Osteocyte (in vitro differentiated cells): Measurements from ENCODE around the gene ENTPD6. TPM values are rescaled to one million over a fixed set of nuclear protein-coding genes. Genes with fewer than 3 reads are reported as not detected.
"Not testable (repeated sequence)": the region's sequence is repeated elsewhere in the genome, so short reads cannot be mapped to it uniquely, and the experiment has no call there.

ENCODE experiments used
- DNase-seq: peaks from one replicate; pipeline ENCODE4 v3.0.0; 2021; ENCODE audit warnings: mixed read lengths; ENCODE audit not compliant: unreplicated experiment; ENCODE audit errors: extremely low spot score
- H3K27ac Mint-ChIP-seq: one replicate; pipeline ENCODE4 v1.8.0; 2021; ENCODE audit warnings: mild to moderate bottlenecking, mixed read lengths; ENCODE audit not compliant: unreplicated experiment
- H3K27me3 Mint-ChIP-seq: one replicate; pipeline ENCODE4 v1.8.0; 2021; ENCODE audit warnings: mixed read lengths; ENCODE audit not compliant: unreplicated experiment
- H3K36me3 Mint-ChIP-seq: one replicate; pipeline ENCODE4 v1.8.0; 2021; ENCODE audit warnings: mixed read lengths; ENCODE audit not compliant: unreplicated experiment
- H3K4me1 Mint-ChIP-seq: one replicate; pipeline ENCODE4 v1.8.0; 2021; ENCODE audit warnings: mixed read lengths; ENCODE audit not compliant: unreplicated experiment
- H3K4me3 Mint-ChIP-seq: one replicate; pipeline ENCODE4 v1.8.0; 2021; ENCODE audit warnings: mild to moderate bottlenecking, moderate library complexity, mixed read lengths; ENCODE audit not compliant: unreplicated experiment
- H3K9me3 Mint-ChIP-seq: one replicate; pipeline ENCODE4 v1.8.0; 2021; ENCODE audit warnings: mixed read lengths; ENCODE audit not compliant: unreplicated experiment
- total RNA-seq: library from RNA; stranded (reverse); gene quantifications from 2 replicates; pipeline ENCODE4 v1.2.1, GENCODE V29; 2021
- TF ChIP-seq, protein P1 (sequence below): fragments of 200-600 bp; sonication (generic); IDR thresholded peaks from 2 replicates; pipeline ENCODE4 v1.5.0; 2021; ENCODE audit warnings: antibody characterized with exemption, mild to moderate bottlenecking, moderate library complexity

ENTPD6 gene
- total RNA-seq, 1 donor from 2014 or later, result 62.0 TPM

DNA sequence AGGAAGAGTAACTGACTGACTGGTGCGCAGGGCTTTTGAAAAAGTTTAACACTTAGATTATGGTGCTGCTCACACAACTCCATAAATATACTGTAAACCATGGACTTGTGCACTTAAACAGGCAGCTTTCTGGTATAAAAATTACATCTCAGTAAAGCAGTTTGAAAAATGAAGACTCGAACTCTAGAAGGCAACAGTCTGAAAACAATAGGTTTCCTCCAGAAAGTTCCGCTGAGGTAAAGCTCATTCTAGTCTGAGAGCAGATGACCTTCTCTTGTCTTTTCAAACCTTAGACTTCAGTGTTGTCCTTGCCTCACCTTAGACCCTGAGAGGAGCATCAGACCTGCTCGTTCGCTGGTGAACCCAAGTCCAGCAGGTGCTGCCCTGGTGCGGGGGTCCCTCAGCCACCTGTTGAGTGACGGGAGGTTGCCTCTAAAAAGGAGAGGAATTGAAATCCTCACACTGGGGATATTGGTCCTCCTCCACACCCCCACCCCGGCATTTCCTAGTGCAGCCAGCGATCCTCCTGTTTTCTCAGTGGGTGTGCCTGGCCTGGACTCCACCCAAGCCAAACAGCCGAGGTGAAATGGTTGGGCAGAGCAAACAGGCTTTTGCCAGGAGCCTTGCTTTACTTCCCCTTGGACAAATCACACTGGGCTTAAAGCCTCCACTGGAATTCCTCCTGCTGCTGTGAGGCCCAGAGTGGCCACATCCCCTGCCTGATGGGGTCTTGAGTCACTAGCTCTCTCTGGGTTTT lies 37.7 kb downstream of the ENTPD6 start:
- TF ChIP-seq, protein P1, sequence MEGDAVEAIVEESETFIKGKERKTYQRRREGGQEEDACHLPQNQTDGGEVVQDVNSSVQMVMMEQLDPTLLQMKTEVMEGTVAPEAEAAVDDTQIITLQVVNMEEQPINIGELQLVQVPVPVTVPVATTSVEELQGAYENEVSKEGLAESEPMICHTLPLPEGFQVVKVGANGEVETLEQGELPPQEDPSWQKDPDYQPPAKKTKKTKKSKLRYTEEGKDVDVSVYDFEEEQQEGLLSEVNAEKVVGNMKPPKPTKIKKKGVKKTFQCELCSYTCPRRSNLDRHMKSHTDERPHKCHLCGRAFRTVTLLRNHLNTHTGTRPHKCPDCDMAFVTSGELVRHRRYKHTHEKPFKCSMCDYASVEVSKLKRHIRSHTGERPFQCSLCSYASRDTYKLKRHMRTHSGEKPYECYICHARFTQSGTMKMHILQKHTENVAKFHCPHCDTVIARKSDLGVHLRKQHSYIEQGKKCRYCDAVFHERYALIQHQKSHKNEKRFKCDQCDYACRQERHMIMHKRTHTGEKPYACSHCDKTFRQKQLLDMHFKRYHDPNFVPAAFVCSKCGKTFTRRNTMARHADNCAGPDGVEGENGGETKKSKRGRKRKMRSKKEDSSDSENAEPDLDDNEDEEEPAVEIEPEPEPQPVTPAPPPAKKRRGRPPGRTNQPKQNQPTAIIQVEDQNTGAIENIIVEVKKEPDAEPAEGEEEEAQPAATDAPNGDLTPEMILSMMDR, result no peak
- peak; percentile 90 for DNase-seq
- H3K27me3 Mint-ChIP-seq, result no peaks in the 10 kb centered on the region
- H3K36me3 Mint-ChIP-seq, result no peaks in the 10 kb centered on the region
- H3K27ac Mint-ChIP-seq, result peak overlapping the region; percentile 94
- peaks cover 65% of the 10 kb centered on the region for H3K4me1 Mint-ChIP-seq
- peak overlapping the region; percentile 26 for H3K4me3 Mint-ChIP-seq
- no peaks in the 10 kb centered on the region for H3K9me3 Mint-ChIP-seq

- DNase-seq, H3K27me3 Mint-ChIP-seq, H3K9me3 Mint-ChIP-seq, H3K36me3 Mint-ChIP-seq, H3K4me3 Mint-ChIP-seq: not testable (repeated sequence)
- Mint-ChIP-seq H3K4me1 (peaks cover 76% of the 10 kb centered on the region), H3K27ac (peak overlapping the region; percentile 94)
Observed at GRCh38 chr20:25234009-25234849, 38.7 kb downstream of the ENTPD6 start.

DNA sequence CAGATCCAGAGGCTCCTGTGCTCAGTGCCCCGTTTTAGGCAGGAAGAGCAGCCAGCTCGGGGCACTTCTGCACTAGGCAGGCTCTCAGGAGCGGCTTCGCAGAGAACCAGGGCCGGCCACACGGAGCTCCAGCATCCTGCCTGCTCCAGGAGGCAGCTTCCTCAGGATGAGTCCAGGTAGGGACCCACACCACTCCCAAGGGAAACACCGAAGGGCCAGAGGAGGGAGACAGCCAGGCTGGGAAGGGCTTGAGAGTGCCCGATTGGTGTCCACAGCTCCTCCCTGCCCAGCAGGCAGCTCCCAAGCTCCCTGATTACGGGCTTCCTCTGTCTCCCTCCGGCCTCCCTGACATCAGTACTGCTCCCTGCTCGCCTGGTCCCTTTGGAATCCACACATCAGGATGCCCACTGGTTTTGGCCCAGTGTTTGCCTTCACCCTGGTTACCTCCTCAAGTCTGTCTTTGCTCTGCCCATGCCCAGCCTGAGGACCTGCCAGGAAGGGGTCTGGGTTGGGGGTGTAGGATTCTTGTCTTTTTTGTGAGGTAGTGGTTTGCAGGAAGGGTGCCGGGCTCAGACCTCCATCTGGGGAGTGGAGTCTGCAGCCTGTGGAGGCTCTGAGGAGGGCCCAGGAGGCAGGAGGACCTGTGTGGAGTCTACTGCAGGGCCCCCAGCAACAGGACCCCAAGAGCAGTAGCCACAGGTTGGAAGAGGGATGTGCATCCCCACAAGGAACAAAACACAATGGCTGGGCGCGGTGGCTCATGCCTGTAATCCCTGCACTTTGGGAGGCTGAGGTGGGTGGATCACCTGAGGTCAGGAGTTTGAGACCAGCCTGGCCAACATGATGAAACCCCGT lies 41.2 kb downstream of the ENTPD6 start:
- H3K27ac Mint-ChIP-seq, result peak overlapping the region; percentile 98
- peaks cover 85% of the 10 kb centered on the region for H3K4me1 Mint-ChIP-seq
- DNase-seq, result no peak
- no peaks in the 10 kb centered on the region for H3K36me3 Mint-ChIP-seq
- no peak overlapping the region for H3K4me3 Mint-ChIP-seq
- H3K9me3 Mint-ChIP-seq, result no peaks in the 10 kb centered on the region
- TF ChIP-seq, protein P1, result no peak
- no peaks in the 10 kb centered on the region for H3K27me3 Mint-ChIP-seq

- Mint-ChIP-seq H3K4me3 (peak overlapping the region; percentile 34), H3K9me3 (no peaks in the 10 kb centered on the region), H3K27me3 (no peaks in the 10 kb centered on the region), H3K27ac (peak overlapping the region; percentile 98), H3K4me1 (peaks cover 86% of the 10 kb centered on the region), H3K36me3 (no peaks in the 10 kb centered on the region)
- peak; percentile 93 for DNase-seq
- TF ChIP-seq, protein P1, result no peak
Observed at GRCh38 chr20:25237610-25238318, 42.3 kb downstream of the ENTPD6 start.
